ENCODE data around the gene DEFB121. TPM values are rescaled to one million over a fixed set of nuclear protein-coding genes. Genes with fewer than 3 reads are reported as not detected.
"Not testable (repeated sequence)": the region's sequence is repeated elsewhere in the genome, so short reads cannot be mapped to it uniquely, and the experiment has no call there.

The DEFB121 gene
- total RNA-seq, 2 donors from 2014 or later, result not detected

DNA sequence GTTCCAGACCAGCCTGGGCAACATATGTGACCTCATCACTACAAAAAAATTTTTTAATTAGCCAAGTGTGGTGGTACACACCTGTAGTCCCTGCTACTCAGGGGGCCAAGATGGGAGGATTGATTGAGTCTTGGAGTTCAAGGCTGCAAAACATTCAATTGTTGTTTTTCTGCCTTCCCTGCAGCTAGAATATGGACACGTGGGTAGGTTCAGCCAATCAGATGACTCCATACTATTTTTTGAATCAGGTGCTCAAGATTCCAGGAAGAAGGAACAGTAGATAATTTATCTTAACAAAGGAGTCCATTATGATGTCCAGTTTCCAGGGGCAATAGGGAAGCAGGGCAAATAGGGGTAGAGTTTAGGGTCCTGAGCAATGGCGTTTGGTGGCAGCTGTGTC, 13.2 kb downstream of the DEFB121 start:
- no peak for ATAC-seq (ENCODE audit: insufficient number of reproducible peaks, low FRiP score, low read depth)
- TF ChIP-seq CTCF (IDR thresholded peaks at IDR 0.05), result no peak

DNA sequence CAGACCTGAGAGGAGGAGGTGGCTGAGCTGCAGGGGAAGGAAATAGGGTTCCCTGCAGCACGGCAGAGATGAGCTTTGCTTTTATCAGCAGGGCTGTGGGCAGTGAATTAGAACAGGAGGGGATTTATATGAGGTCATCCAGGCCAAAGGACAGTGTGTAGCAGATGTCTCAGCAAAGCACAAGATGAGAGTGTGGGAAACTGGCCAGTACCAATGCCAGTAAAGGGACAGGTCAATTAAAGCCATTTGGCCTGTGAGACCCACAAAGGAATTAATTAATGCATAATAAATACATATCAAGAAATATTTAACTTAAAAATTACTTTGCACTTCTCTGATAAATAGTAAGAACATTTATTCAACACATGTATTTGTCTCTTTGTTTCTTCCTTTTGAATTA, 15.5 kb downstream of the DEFB121 start, which contains the start of gene DEFB119:
Gene DEFB119, minus strand, starts transcription at position 101 of the 400 bp plus-strand sequence. CDS start 107 bp downstream, outside the sequence.
- ATAC-seq (ENCODE audit: insufficient number of reproducible peaks, low FRiP score, low read depth), result no peak
- TF ChIP-seq CTCF (IDR thresholded peaks at IDR 0.05), result no peak

More for the DNA sequence above, 13.2 kb downstream of the DEFB121 start:
- H3K4me1 ChIP-seq (ENCODE audit: control insufficient read depth in 1 of 2, low read depth in 2 of 2), result no peaks in the 10 kb centered on the region
- H3K9me3 ChIP-seq, result no peaks in the 10 kb centered on the region
- H3K27me3 ChIP-seq (replicated peaks; ENCODE audit: insufficient read depth), result no peaks in the 10 kb centered on the region
- H3K36me3 ChIP-seq, result no peaks in the 10 kb centered on the region
- H3K27ac ChIP-seq, result no peak overlapping the region
- no peak overlapping the region for H3K4me3 ChIP-seq
- DNase-seq (ENCODE audit: low spot score), result no peak

DNA sequence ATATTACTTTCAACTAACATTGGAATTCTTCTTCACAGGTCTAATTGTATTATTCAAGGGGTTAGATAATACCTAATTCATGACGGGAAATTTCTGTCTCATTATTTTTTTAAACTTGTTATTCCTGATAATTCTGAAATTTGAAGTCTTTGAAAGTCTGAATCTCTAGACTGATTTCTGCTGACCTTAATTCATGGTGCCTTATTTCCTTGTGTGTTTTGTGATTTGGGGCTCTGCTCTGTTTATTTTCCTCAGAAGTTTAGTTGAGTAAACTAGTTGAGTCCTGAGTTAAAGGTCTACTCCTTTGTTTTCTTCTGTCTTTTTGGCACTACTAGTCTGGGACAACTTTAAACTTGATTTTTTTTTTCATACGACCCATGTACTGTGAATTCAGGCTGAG, 31.7 kb downstream of the DEFB121 start:
- no peak for TF ChIP-seq CTCF (IDR thresholded peaks at IDR 0.05)
- Histone ChIP-seq H3K27me3 (replicated peaks; ENCODE audit: insufficient read depth) (no peaks in the 10 kb centered on the region), H3K4me1 (ENCODE audit: control insufficient read depth in 1 of 2, low read depth in 2 of 2) (no peaks in the 10 kb centered on the region), H3K4me3 (no peak overlapping the region), H3K27ac (no peak overlapping the region), H3K9me3 (peaks cover 6% of the 10 kb centered on the region), H3K36me3 (no peaks in the 10 kb centered on the region)
- no peak for ATAC-seq (ENCODE audit: insufficient number of reproducible peaks, low FRiP score, low read depth)
- DNase-seq (ENCODE audit: low spot score), result no peak

More for the DNA sequence above, 15.5 kb downstream of the DEFB121 start, which contains the start of gene DEFB119:
- H3K36me3 ChIP-seq, result no peaks in the 10 kb centered on the region
- no peaks in the 10 kb centered on the region for H3K9me3 ChIP-seq
- no peak within 1 kb of the TSS for H3K27ac ChIP-seq
- no peaks in the 10 kb centered on the region for H3K27me3 ChIP-seq (replicated peaks; ENCODE audit: insufficient read depth)
- no peak within 1 kb of the TSS for H3K4me3 ChIP-seq
- H3K4me1 ChIP-seq (ENCODE audit: control insufficient read depth in 1 of 2, low read depth in 2 of 2), result no peaks in the 10 kb centered on the region
- DNase-seq (ENCODE audit: low spot score), result no peak

GRCh38 chr20:31368301-31368700, 37.7 kb downstream of the DEFB121 start, which contains the start of gene DEFB118:
Gene DEFB118 (plus strand): TSS chr20:31368601. CDS start chr20:31368651, 50 bp downstream.
- no peak for ATAC-seq (ENCODE audit: insufficient number of reproducible peaks, low FRiP score, low read depth)
- TF ChIP-seq CTCF (IDR thresholded peaks at IDR 0.05), result no peak

GRCh38 chr20:31364272-31364671, 41.7 kb downstream of the DEFB121 start:
- H3K27me3 ChIP-seq (replicated peaks; ENCODE audit: insufficient read depth); ATAC-seq (ENCODE audit: insufficient number of reproducible peaks, low FRiP score, low read depth); H3K4me1 ChIP-seq (ENCODE audit: control insufficient read depth in 1 of 2, low read depth in 2 of 2); H3K27ac ChIP-seq; H3K4me3 ChIP-seq; H3K36me3 ChIP-seq; DNase-seq (ENCODE audit: low spot score); H3K9me3 ChIP-seq: not testable (repeated sequence)

More at GRCh38 chr20:31368301-31368700, 37.7 kb downstream of the DEFB121 start, which contains the start of gene DEFB118:
- Histone ChIP-seq H3K36me3 (no peaks in the 10 kb centered on the region), H3K27me3 (replicated peaks; ENCODE audit: insufficient read depth) (no peaks in the 10 kb centered on the region), H3K27ac (no peak within 1 kb of the TSS), H3K4me1 (ENCODE audit: control insufficient read depth in 1 of 2, low read depth in 2 of 2) (no peaks in the 10 kb centered on the region), H3K4me3 (no peak within 1 kb of the TSS), H3K9me3 (no peaks in the 10 kb centered on the region)
- no peak for DNase-seq (ENCODE audit: low spot score)

GRCh38 chr20:31363295-31363694, 42.7 kb downstream of the DEFB121 start:
- no peak for TF ChIP-seq CTCF (IDR thresholded peaks at IDR 0.05)
- H3K4me3 ChIP-seq, result no peak overlapping the region
- DNase-seq (ENCODE audit: low spot score) (no peak), ATAC-seq (ENCODE audit: insufficient number of reproducible peaks, low FRiP score, low read depth) (no peak)
- H3K27ac ChIP-seq, result no peak overlapping the region
- H3K9me3 ChIP-seq, result no peaks in the 10 kb centered on the region
- no peaks in the 10 kb centered on the region for H3K36me3 ChIP-seq
- H3K4me1 ChIP-seq (ENCODE audit: control insufficient read depth in 1 of 2, low read depth in 2 of 2), result no peaks in the 10 kb centered on the region
- H3K27me3 ChIP-seq (replicated peaks; ENCODE audit: insufficient read depth), result no peaks in the 10 kb centered on the region
